ENCODE measurements around the gene PAPPA2.

Gene PAPPA2

DNA sequence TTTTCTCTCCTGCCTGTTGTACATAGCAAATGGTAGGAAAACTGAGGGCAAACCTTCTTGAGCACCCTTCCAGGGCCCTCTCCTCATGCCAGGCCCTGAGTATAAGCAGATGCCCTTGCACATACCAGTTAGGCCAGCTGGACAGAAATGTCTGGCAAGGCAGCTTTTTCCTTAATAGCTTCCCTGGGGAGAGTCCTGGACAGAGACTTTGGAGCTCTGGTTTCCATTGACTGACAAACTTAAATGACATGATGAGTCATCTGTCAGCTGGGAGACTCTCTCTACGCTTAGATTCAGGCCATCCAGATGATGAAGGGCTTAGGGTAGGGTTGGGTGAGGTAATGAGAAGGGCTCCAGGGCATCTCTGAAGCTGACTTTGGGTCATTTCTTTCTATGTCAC is 384.1 kb downstream of the PAPPA2 start:
- peak; percentile 28 for DNase-seq (ENCODE audit: low read depth)
- TF ChIP-seq, protein P1, sequence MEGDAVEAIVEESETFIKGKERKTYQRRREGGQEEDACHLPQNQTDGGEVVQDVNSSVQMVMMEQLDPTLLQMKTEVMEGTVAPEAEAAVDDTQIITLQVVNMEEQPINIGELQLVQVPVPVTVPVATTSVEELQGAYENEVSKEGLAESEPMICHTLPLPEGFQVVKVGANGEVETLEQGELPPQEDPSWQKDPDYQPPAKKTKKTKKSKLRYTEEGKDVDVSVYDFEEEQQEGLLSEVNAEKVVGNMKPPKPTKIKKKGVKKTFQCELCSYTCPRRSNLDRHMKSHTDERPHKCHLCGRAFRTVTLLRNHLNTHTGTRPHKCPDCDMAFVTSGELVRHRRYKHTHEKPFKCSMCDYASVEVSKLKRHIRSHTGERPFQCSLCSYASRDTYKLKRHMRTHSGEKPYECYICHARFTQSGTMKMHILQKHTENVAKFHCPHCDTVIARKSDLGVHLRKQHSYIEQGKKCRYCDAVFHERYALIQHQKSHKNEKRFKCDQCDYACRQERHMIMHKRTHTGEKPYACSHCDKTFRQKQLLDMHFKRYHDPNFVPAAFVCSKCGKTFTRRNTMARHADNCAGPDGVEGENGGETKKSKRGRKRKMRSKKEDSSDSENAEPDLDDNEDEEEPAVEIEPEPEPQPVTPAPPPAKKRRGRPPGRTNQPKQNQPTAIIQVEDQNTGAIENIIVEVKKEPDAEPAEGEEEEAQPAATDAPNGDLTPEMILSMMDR (IDR thresholded peaks at IDR 0.05; ENCODE audit: control insufficient read depth, extremely low read depth, insufficient read depth) = no peak
- H3K4me3 ChIP-seq (ENCODE audit: low read depth, low read length) = no peak overlapping the region

DNA sequence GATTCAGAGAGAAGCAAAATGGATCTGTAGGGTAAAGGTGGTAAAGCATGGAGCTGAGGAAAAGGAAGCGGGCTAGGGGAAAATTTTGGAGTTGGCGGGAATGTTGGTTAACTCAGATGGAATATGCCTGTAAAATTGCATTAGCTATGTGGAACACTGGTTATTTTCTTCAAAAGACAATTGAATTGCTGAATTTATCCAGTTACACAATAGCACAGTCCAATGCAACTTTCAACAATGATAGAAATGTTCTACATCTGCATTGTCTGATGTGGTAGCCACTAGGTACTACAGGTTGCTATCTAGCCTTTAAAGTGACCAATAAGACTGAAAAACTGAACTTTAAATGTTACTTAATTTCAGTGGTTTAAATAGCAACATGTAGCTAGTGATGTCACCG is 386.3 kb downstream of the PAPPA2 start:
- TF ChIP-seq, protein P1 (IDR thresholded peaks at IDR 0.05; ENCODE audit: control insufficient read depth, extremely low read depth, insufficient read depth) = no peak
- DNase-seq (ENCODE audit: low read depth) = no peak
- no peak overlapping the region for H3K4me3 ChIP-seq (ENCODE audit: low read depth, low read length)

DNA sequence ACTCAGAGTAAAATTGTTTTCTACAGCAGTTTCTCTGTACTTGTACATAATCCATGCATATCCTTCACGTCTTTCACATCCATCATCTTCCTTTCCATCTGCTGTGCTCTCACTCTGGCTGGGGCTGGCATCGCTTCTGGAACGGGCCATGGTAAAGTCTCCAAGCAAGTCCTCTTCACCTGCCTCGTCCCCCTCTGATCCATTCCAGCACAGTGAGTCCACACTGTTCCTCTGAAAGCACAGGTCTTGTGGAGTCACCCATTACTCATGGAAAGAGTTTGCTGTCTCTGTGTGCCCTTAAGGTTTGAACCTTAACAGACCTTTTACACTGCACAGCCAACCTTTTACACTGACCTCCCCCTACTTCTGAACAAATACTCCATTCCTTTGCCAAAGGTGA is 387.9 kb downstream of the PAPPA2 start:
- no peak overlapping the region for H3K4me3 ChIP-seq (ENCODE audit: low read depth, low read length)
- TF ChIP-seq, protein P1 (IDR thresholded peaks at IDR 0.05; ENCODE audit: control insufficient read depth, extremely low read depth, insufficient read depth) = no peak
- no peak for DNase-seq (ENCODE audit: low read depth)

DNA sequence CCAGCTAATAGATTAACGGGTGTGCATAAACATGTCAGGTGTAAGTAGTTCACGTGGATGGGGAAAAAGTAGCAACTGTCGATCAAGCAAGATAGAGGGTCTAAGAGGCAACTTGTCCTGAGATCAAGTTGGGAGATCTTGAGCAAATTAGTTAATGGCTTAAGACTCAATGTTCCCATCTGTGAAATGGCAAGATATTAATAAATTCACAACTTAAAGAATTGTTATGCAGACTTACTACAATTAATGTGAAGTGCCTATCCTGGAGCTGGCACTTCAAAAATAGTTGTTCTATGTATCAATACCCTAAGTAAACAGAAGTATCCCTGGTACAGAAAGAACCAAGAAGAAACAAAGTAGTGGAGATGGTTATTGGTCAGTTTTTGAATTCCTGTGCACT is 389.1 kb downstream of the PAPPA2 start:
- no peak for DNase-seq (ENCODE audit: low read depth)
- TF ChIP-seq, protein P1 (IDR thresholded peaks at IDR 0.05; ENCODE audit: control insufficient read depth, extremely low read depth, insufficient read depth) = no peak
- no peak overlapping the region for H3K4me3 ChIP-seq (ENCODE audit: low read depth, low read length)

DNA sequence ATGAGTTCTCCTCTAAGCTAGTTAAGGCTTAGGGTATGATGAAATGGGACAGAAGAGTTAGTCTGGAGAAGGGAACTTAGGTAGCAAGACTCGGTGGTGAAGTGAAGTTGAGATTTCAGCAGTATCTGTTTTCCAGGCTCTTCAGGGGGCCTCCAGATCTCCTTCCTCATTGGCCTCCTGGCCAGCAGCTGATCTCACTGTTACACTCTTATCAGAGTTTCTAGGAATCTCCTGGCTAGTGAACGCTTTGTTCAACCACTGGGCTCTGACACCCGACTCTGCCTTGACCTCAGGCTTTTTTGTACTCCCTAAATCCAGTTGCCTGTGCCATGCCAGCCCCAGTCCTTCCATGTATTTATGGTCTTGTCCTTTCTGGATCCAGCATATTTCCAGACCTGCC is 390.5 kb downstream of the PAPPA2 start:
- DNase-seq (ENCODE audit: low read depth) = no peak
- TF ChIP-seq, protein P1 (IDR thresholded peaks at IDR 0.05; ENCODE audit: control insufficient read depth, extremely low read depth, insufficient read depth) = no peak
- no peak overlapping the region for H3K4me3 ChIP-seq (ENCODE audit: low read depth, low read length)

DNA sequence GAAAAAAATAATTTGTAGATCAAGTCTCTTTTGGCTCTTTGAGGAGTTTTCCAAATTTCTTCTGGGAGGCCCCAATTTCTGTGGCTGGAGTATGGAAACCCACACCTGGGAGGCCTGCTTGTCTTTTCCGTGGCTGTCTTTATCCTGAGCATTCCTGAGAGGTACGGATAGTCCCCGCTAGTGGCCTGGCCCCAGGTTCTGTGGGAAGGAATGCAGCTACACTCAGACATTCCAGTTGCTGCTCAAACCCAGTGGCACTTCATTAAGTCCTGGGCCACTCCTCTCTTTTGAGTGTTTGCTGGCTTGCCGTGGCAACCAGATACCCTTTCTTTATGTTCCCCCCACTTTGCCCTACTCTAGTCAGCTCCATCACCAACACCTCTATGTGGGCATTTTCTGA is 391.1 kb downstream of the PAPPA2 start:
- no peak for DNase-seq (ENCODE audit: low read depth)
- TF ChIP-seq, protein P1 (IDR thresholded peaks at IDR 0.05; ENCODE audit: control insufficient read depth, extremely low read depth, insufficient read depth) = no peak
- H3K4me3 ChIP-seq (ENCODE audit: low read depth, low read length) = no peak overlapping the region

All from LNCaP clone FGC (cell line).